Activated CD8-positive, alpha-beta T cell treated with anti-CD3 and anti-CD28 coated beads for 36 hours (primary cell): ENCODE data around the gene WDR45. TPM values are rescaled to one million over a fixed set of nuclear protein-coding genes. Genes with fewer than 3 reads are reported as not detected.

ENCODE experiments used
- ATAC-seq: fragments of 200-7000 bp; cut with Tn5 transposase; one replicate; pipeline ENCODE4 v1.10.0; 2021; ENCODE audit warnings: mild to moderate bottlenecking, moderate library complexity
- CTCF ChIA-PET: fragments of 350-600 bp; sonication (Branson Sonifier 250); formaldehyde crosslinking; loops from one replicate; lab custom pipeline; 2021; ENCODE audit warnings: antibody characterized with exemption; lab: Charles Lee
- POLR2A ChIA-PET: fragments of 350-600 bp; sonication (Branson Sonifier 250); formaldehyde crosslinking; loops from one replicate; lab custom pipeline; 2021; ENCODE audit warnings: antibody characterized with exemption; lab: Charles Lee
- DNase-seq: peaks from one replicate; pipeline ENCODE4 v3.0.0-alpha.2; 2020
- H3K27ac Mint-ChIP-seq: one replicate; pipeline ENCODE4 v1.8.0; 2021; ENCODE audit warnings: mild to moderate bottlenecking, mixed read lengths
- H3K27me3 Mint-ChIP-seq: one replicate; pipeline ENCODE4 v1.8.0; 2021; ENCODE audit warnings: mixed read lengths
- H3K36me3 Mint-ChIP-seq: one replicate; pipeline ENCODE4 v1.8.0; 2021; ENCODE audit warnings: low read depth, mixed read lengths
- H3K4me1 Mint-ChIP-seq: one replicate; pipeline ENCODE4 v1.8.0; 2021; ENCODE audit warnings: low read depth, mixed read lengths
- H3K4me3 Mint-ChIP-seq: one replicate; pipeline ENCODE4 v1.8.0; 2021; ENCODE audit warnings: mild to moderate bottlenecking, moderate library complexity, mixed read lengths
- H3K9me3 Mint-ChIP-seq: one replicate; pipeline ENCODE4 v1.8.0; 2021; ENCODE audit warnings: mixed read lengths
- CTCF ChIP-seq: fragments of 200-600 bp; IDR thresholded peaks from one replicate; pipeline ENCODE4 v1.8.0; 2022; ENCODE audit warnings: antibody characterized with exemption, mild to moderate bottlenecking
- intact Hi-C: fragments of 100-400 bp; cut with micrococcal nuclease; formaldehyde crosslinking; loops from one replicate; pipeline ENCODE4 v1.10.0; 2022
- total RNA-seq, 2 experiments: library from RNA; stranded (reverse); gene quantifications; one replicate each; pipeline ENCODE4 v1.2.3, GENCODE V29; 2021

The WDR45 gene
- total RNA-seq, 2 experiments from 2014 or later: 16.9 to 19.6 TPM

GRCh38 chrX:49042581-49043219 lies 37.0 kb downstream of the WDR45 start:
- Mint-ChIP-seq H3K9me3 (no peaks in the 10 kb centered on the region), H3K27ac (peak overlapping the region; percentile 95), H3K4me3 (peak overlapping the region; percentile 94), H3K36me3 (peaks cover 15% of the 10 kb centered on the region), H3K4me1 (peaks cover 31% of the 10 kb centered on the region), H3K27me3 (no peaks in the 10 kb centered on the region)
- ChIA-PET POLR2A (interaction anchor here (1.0 to 1.4 kb wide), 3 partner anchors 40 to 86 kb away, joined by 4 to 5 read pairs (median 4); partner anchors contain the start of genes GRIPAP1 and OTUD5), CTCF (interaction anchor here (0.8 to 1.8 kb wide), 3 partner anchors 64 to 84 kb away, joined by 4 to 7 read pairs (median 7); partner anchors contain the start of gene KCND1)
- ATAC-seq (no peak), DNase-seq (no peak)
- no peak for TF ChIP-seq CTCF
- intact Hi-C loops: loop anchor here (5.0 kb wide), 1 partner anchor 70 kb away; the partner anchor contains the start of gene KCND1

GRCh38 chrX:49041744-49042580 lies 37.7 kb downstream of the WDR45 start:
- H3K9me3 Mint-ChIP-seq: no peaks in the 10 kb centered on the region
- intact Hi-C loops: loop anchor here (5.0 kb wide), 1 partner anchor 70 kb away; the partner anchor contains the start of gene KCND1
- peaks cover 16% of the 10 kb centered on the region for H3K36me3 Mint-ChIP-seq
- TF ChIP-seq CTCF: no peak
- CTCF ChIA-PET: interaction anchor here (0.8 to 1.4 kb wide), 2 partner anchors 65 to 70 kb away, joined by 4 to 7 read pairs; partner anchors contain the start of gene KCND1
- POLR2A ChIA-PET: interaction anchor here (0.7 to 1.4 kb wide), 4 partner anchors 40 to 129 kb away, joined by 4 to 5 read pairs (median 4); partner anchors contain the start of genes GRIPAP1 and OTUD5
- peak overlapping the region; percentile 95 for H3K27ac Mint-ChIP-seq
- H3K4me1 Mint-ChIP-seq: peaks cover 31% of the 10 kb centered on the region
- ATAC-seq: no peak
- no peaks in the 10 kb centered on the region for H3K27me3 Mint-ChIP-seq
- DNase-seq: no peak
- peak overlapping the region; percentile 94 for H3K4me3 Mint-ChIP-seq

- Mint-ChIP-seq H3K4me3 (peak overlapping the region; percentile 43), H3K9me3 (no peaks in the 10 kb centered on the region), H3K27me3 (no peaks in the 10 kb centered on the region), H3K27ac (peak overlapping the region; percentile 36), H3K4me1 (peaks cover 31% of the 10 kb centered on the region), H3K36me3 (peaks cover 16% of the 10 kb centered on the region)
- ChIA-PET CTCF (no interaction called here), POLR2A (no interaction called here)
- intact Hi-C loops: loop anchor here (5.0 kb wide), 1 partner anchor 68 kb away; the partner anchor contains the start of gene KCND1
- ATAC-seq: no peak
- DNase-seq: no peak
- TF ChIP-seq CTCF: no peak
Observed at GRCh38 chrX:49040376-49040955, 39.2 kb downstream of the WDR45 start.

- CTCF ChIA-PET: interaction anchor here (0.8 kb wide), 1 partner anchor 68 kb away, joined by 3 read pairs; the partner anchor contains the start of gene KCND1
- Mint-ChIP-seq H3K4me1 (peaks cover 31% of the 10 kb centered on the region), H3K36me3 (peaks cover 17% of the 10 kb centered on the region), H3K27me3 (no peaks in the 10 kb centered on the region), H3K9me3 (no peaks in the 10 kb centered on the region), H3K4me3 (peak overlapping the region; percentile 43), H3K27ac (peak overlapping the region; percentile 36)
- DNase-seq (peak; percentile 50), ATAC-seq (no peak)
- intact Hi-C loops: loop anchor here (5.0 kb wide), 1 partner anchor 67 kb away; the partner anchor contains the start of gene KCND1
- POLR2A ChIA-PET: no interaction called here
- TF ChIP-seq CTCF: no peak
Observed at GRCh38 chrX:49039598-49040375, 39.9 kb downstream of the WDR45 start.
